PC-9 (cell line): ENCODE results near the gene PPP1CB. TPM values are rescaled to one million over a fixed set of nuclear protein-coding genes. Genes with fewer than 3 reads are reported as not detected.

Source experiments
- BruUV-seq: library from RNA; stranded (reverse); fragments of 400-500 nt; replicated peaks from 2 replicates; lab custom pipeline; 2021; lab: Mats Ljungman, UMichigan
- CTCF ChIA-PET: fragments of 300-600 bp; sonication (Branson Sonifier 250); formaldehyde crosslinking; loops from one replicate; lab custom pipeline; 2022; ENCODE audit warnings: antibody characterized with exemption; lab: Charles Lee
- POLR2A ChIA-PET: fragments of 300-600 bp; sonication (Branson Sonifier 250); formaldehyde crosslinking; loops from one replicate; lab custom pipeline; 2022; ENCODE audit warnings: antibody characterized with exemption; ENCODE audit not compliant: unreplicated experiment; lab: Charles Lee
- DNase-seq, 2 experiments: peaks; one replicate each; pipeline versions ENCODE4 v3.0.0 to v3.0.0-alpha.2; 2015 to 2022; ENCODE audit warnings: mixed read lengths in 1 of 2
- H2AFZ ChIP-seq: fragments of 200-600 bp; sonication (generic); 2 replicates; pipeline ENCODE4 v1.8.1; 2017; ENCODE audit warnings: antibody characterized with exemption
- H3F3A ChIP-seq: fragments of 200-600 bp; sonication (generic); 2 replicates; pipeline ENCODE4 v1.8.1; 2017; ENCODE audit warnings: antibody characterized with exemption, mild to moderate bottlenecking, low read depth; ENCODE audit not compliant: insufficient read depth
- H3K27ac ChIP-seq: fragments of 200-600 bp; sonication (generic); 2 replicates; pipeline ENCODE4 v1.6.1; 2016; ENCODE audit warnings: mixed run types
- H3K27me3 ChIP-seq: fragments of 200-600 bp; sonication (generic); 2 replicates; pipeline ENCODE4 v1.6.1; 2016; ENCODE audit warnings: low read depth, mixed run types; ENCODE audit not compliant: insufficient read depth
- H3K36me3 ChIP-seq: fragments of 200-600 bp; sonication (generic); 2 replicates; pipeline ENCODE4 v1.6.1; 2016; ENCODE audit warnings: low read depth, mixed run types
- H3K4me1 ChIP-seq: fragments of 200-600 bp; sonication (generic); replicated peaks from 2 replicates; pipeline ENCODE4 v1.6.1; 2016; ENCODE audit warnings: mixed run types; ENCODE audit not compliant: insufficient read depth
- H3K4me2 ChIP-seq: fragments of 200-600 bp; sonication (generic); 2 replicates; pipeline ENCODE4 v1.6.1; 2017; ENCODE audit warnings: mixed run types
- H3K4me3 ChIP-seq: fragments of 200-600 bp; sonication (generic); 2 replicates; pipeline ENCODE4 v1.6.1; 2016; ENCODE audit warnings: mixed run types
- H3K79me2 ChIP-seq: fragments of 200-600 bp; sonication (generic); 2 replicates; pipeline ENCODE4 v1.6.1; 2017; ENCODE audit warnings: low read depth, mixed run types
- H3K9me2 ChIP-seq: fragments of 200-600 bp; sonication (generic); 2 replicates; pipeline ENCODE4 v1.8.1; 2017; ENCODE audit warnings: mild to moderate bottlenecking; ENCODE audit not compliant: insufficient read depth
- H3K9me3 ChIP-seq: fragments of 200-600 bp; sonication (generic); 2 replicates; pipeline ENCODE4 v1.8.1; 2016; ENCODE audit warnings: low read depth; ENCODE audit not compliant: insufficient read depth
- H4K20me1 ChIP-seq: fragments of 200-600 bp; sonication (generic); 2 replicates; pipeline ENCODE4 v1.8.1; 2017; ENCODE audit not compliant: insufficient read depth
- CTCF ChIP-seq: fragments of 200-600 bp; sonication (generic); conservative IDR thresholded peaks from 2 replicates; pipeline ENCODE4 v1.6.1; 2017; ENCODE audit warnings: mixed run types, antibody characterized with exemption, mild to moderate bottlenecking, moderate library complexity
- EZH2 ChIP-seq: fragments of 200-600 bp; sonication (generic); IDR thresholded peaks from 2 replicates; pipeline ENCODE4 v1.8.0; 2017; ENCODE audit warnings: antibody characterized with exemption, low read depth
- intact Hi-C: fragments of 100-400 bp; cut with micrococcal nuclease; formaldehyde crosslinking; loops from one replicate; pipeline ENCODE4 v1.10.0; 2022; ENCODE audit not compliant: unreplicated experiment
- total RNA-seq: library from RNA; stranded (reverse); gene quantifications from 2 replicates; pipeline ENCODE4 v1.2.3, GENCODE V29; 2021

Gene PPP1CB
- total RNA-seq, 1 experiment from 2014 or later = 231 TPM

GRCh38 chr2:28768952-28769351 is 17.3 kb downstream of the PPP1CB start:
- no TSS peak for BruUV-seq
- TF ChIP-seq EZH2 = no peak
- no peak for TF ChIP-seq CTCF
- Histone ChIP-seq H3K4me3 (no peak overlapping the region), H3K4me1 (no peaks in the 10 kb centered on the region), H3K36me3 (peaks cover 10% of the 10 kb centered on the region; the same call in 1 of the 2 replicates), H3K79me2 (peaks cover 100% of the 10 kb centered on the region), H4K20me1 (peaks cover 95% of the 10 kb centered on the region), H2AFZ (no peak overlapping the region), H3K9me3 (no peaks in the 10 kb centered on the region), H3K4me2 (no peak overlapping the region), H3K27ac (no peak overlapping the region), H3K9me2 (no peaks in the 10 kb centered on the region), H3K27me3 (no peaks in the 10 kb centered on the region), H3F3A (peaks cover 44% of the 10 kb centered on the region)
- intact Hi-C loops = no loop called here
- DNase-seq = no peak
- CTCF ChIA-PET = no interaction called here
- POLR2A ChIA-PET = no interaction called here

- ChIA-PET CTCF (no interaction called here), POLR2A (no interaction called here)
- peaks cover 13% of the 10 kb centered on the region for H3K36me3 ChIP-seq
- TF ChIP-seq CTCF (no peak), EZH2 (no peak)
- H3K79me2 ChIP-seq = peaks cover 97% of the 10 kb centered on the region
- H3K4me2 ChIP-seq = no peak overlapping the region
- H3K9me2 ChIP-seq = no peaks in the 10 kb centered on the region
- BruUV-seq = no TSS peak
- no peak overlapping the region for H3K4me3 ChIP-seq
- no peaks in the 10 kb centered on the region for H3K9me3 ChIP-seq
- peaks cover 48% of the 10 kb centered on the region for H3F3A ChIP-seq
- intact Hi-C loops = no loop called here
- no peak overlapping the region for H3K27ac ChIP-seq
- no peaks in the 10 kb centered on the region for H3K27me3 ChIP-seq
- peaks cover 94% of the 10 kb centered on the region for H4K20me1 ChIP-seq
- no peaks in the 10 kb centered on the region for H3K4me1 ChIP-seq
- H2AFZ ChIP-seq = no peak overlapping the region
- no peak for DNase-seq
Observed at GRCh38 chr2:28772351-28772750, 20.7 kb downstream of the PPP1CB start.

- H3K27me3 ChIP-seq = no peaks in the 10 kb centered on the region
- no peaks in the 10 kb centered on the region for H3K4me1 ChIP-seq
- no peak overlapping the region for H3K4me3 ChIP-seq
- H3K27ac ChIP-seq = no peak overlapping the region
- DNase-seq = no peak
- H3K79me2 ChIP-seq = peaks cover 85% of the 10 kb centered on the region
- POLR2A ChIA-PET = no interaction called here
- no peaks in the 10 kb centered on the region for H3K9me3 ChIP-seq
- peaks cover 37% of the 10 kb centered on the region for H3K36me3 ChIP-seq
- H4K20me1 ChIP-seq = peaks cover 84% of the 10 kb centered on the region
- peaks cover 69% of the 10 kb centered on the region for H3F3A ChIP-seq
- no peak for TF ChIP-seq CTCF
- no peak for TF ChIP-seq EZH2
- intact Hi-C loops = no loop called here
- CTCF ChIA-PET = no interaction called here
- no peak overlapping the region for H2AFZ ChIP-seq
- no TSS peak for BruUV-seq
- H3K9me2 ChIP-seq = no peaks in the 10 kb centered on the region
- H3K4me2 ChIP-seq = no peak overlapping the region
Observed at GRCh38 chr2:28776471-28776870, 24.8 kb downstream of the PPP1CB start.
